Peyer's patch (tissue), 4 donors: ENCODE results near the gene ADK. TPM values are rescaled to one million over a fixed set of nuclear protein-coding genes. Genes with fewer than 3 reads are reported as not detected.

ENCODE experiments used
- DNase-seq, 3 donors: peaks; one replicate each; pipeline ENCODE4 v3.0.0-alpha.2; 2017 to 2019
- H3K27ac ChIP-seq, 4 donors: fragments of 200-600 bp; sonication (generic); one replicate each; pipeline ENCODE4 v1.5.1; 2016 to 2019
- H3K27me3 ChIP-seq, 2 donors: fragments of 200-600 bp; sonication (generic); one replicate each; pipeline ENCODE4 v1.5.1; 2019
- H3K36me3 ChIP-seq, 3 donors: fragments of 200-600 bp; sonication (generic); one replicate each; pipeline ENCODE4 v1.5.1; 2016 to 2019
- H3K4me1 ChIP-seq, 4 donors: fragments of 200-600 bp; sonication (generic); one replicate each; pipeline ENCODE4 v1.5.1; 2016 to 2019
- H3K4me3 ChIP-seq, 4 donors: fragments of 200-600 bp; sonication (generic); 1 replicate in 3 of 4; 2 replicates in 1 of 4; pipeline ENCODE4 v1.5.1; 2016 to 2019; ENCODE audit warnings: mild to moderate bottlenecking in 1 of 4
- H3K9me3 ChIP-seq, 4 donors: fragments of 200-600 bp; sonication (generic); one replicate each; pipeline ENCODE4 v1.5.1; 2016 to 2019; ENCODE audit warnings: mild to moderate bottlenecking in 1 of 4
- POLR2A ChIP-seq, 2 donors: fragments of 450-650 bp; IDR thresholded peaks; one replicate each; pipeline ENCODE4 v1.5.1; 2017; ENCODE audit warnings: antibody characterized with exemption in 2 of 2, mild to moderate bottlenecking in 2 of 2, moderate library complexity in 2 of 2
- total RNA-seq, 4 donors: library from RNA; depleted of rRNA; stranded (reverse); fragments of >200 nt; gene quantifications; one replicate each; pipeline ENCODE4 v1.1.0, GENCODE V29; 2016
- TF ChIP-seq, protein P1 (sequence below), 6 experiments: fragments of 450-650 bp in 4 of 6; fragments of 200-600 bp in 2 of 6; sonication (generic) in 1 of 6; IDR thresholded peaks; one replicate each; pipeline ENCODE4 v1.5.1; 2017 to 2019; ENCODE audit warnings: antibody characterized with exemption in 6 of 6, mild to moderate bottlenecking in 3 of 6, moderate library complexity in 1 of 6

Gene ADK
- total RNA-seq, 4 donors from 2014 or later, result 7.4 to 50.3 (median 14.3) TPM

DNA sequence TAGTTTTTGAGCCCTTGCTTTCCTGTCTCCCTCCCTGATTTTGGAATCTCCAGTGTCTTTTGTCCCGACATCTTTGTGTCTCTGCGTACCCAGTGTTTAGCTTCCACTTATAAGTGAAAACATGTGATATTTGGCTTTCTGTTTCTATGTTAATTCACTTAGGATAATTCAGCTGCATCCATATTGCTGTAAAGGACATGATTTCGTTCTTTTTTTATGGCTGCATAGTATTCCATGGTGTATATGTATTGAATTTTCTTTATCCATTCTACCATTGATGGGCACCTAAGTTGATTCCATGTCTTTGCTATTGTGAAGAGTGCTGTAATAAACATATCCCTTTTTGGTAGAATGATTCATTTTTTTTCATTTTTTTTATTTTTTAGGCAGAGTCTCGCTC, 48.3 kb downstream of the ADK start:
- no peaks in the 10 kb centered on the region for H3K9me3 ChIP-seq
- DNase-seq, result no peak
- no peak overlapping the region for H3K27ac ChIP-seq
- H3K4me3 ChIP-seq, result no peak overlapping the region
- TF ChIP-seq, protein P1, sequence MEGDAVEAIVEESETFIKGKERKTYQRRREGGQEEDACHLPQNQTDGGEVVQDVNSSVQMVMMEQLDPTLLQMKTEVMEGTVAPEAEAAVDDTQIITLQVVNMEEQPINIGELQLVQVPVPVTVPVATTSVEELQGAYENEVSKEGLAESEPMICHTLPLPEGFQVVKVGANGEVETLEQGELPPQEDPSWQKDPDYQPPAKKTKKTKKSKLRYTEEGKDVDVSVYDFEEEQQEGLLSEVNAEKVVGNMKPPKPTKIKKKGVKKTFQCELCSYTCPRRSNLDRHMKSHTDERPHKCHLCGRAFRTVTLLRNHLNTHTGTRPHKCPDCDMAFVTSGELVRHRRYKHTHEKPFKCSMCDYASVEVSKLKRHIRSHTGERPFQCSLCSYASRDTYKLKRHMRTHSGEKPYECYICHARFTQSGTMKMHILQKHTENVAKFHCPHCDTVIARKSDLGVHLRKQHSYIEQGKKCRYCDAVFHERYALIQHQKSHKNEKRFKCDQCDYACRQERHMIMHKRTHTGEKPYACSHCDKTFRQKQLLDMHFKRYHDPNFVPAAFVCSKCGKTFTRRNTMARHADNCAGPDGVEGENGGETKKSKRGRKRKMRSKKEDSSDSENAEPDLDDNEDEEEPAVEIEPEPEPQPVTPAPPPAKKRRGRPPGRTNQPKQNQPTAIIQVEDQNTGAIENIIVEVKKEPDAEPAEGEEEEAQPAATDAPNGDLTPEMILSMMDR (IDR thresholded peaks at IDR 0.05), result no peak
- TF ChIP-seq POLR2A (IDR thresholded peaks at IDR 0.05), result no peak
- H3K4me1 ChIP-seq, result no peaks in the 10 kb centered on the region
- H3K36me3 ChIP-seq, result no peaks in the 10 kb centered on the region
- no peaks in the 10 kb centered on the region for H3K27me3 ChIP-seq

DNA sequence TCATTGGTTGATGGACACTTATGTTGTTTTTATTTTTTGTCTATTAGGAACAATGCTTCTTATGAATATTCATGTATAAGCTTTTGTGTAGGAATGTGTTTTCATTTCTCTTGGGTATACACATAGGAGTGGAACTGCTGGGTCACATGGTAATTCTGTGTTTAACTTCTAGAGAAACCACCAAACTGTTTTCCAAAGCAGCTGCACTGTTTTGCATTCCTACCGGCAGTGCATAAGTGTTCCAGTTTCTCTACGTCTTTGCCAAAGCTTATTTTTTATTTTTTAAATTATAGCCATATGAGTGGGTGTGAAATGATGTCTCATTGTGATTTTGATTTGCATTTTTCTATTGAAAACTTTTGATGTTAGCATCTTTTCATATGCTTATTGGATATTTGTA, 51.3 kb downstream of the ADK start:
- no peaks in the 10 kb centered on the region for H3K9me3 ChIP-seq
- H3K27ac ChIP-seq, result no peak overlapping the region
- no peak overlapping the region for H3K4me3 ChIP-seq
- H3K4me1 ChIP-seq, result no peaks in the 10 kb centered on the region
- DNase-seq, result no peak
- no peaks in the 10 kb centered on the region for H3K27me3 ChIP-seq
- TF ChIP-seq POLR2A (IDR thresholded peaks at IDR 0.05), result no peak
- TF ChIP-seq, protein P1 (IDR thresholded peaks at IDR 0.05), result no peak
- H3K36me3 ChIP-seq, result no peaks in the 10 kb centered on the region

DNA sequence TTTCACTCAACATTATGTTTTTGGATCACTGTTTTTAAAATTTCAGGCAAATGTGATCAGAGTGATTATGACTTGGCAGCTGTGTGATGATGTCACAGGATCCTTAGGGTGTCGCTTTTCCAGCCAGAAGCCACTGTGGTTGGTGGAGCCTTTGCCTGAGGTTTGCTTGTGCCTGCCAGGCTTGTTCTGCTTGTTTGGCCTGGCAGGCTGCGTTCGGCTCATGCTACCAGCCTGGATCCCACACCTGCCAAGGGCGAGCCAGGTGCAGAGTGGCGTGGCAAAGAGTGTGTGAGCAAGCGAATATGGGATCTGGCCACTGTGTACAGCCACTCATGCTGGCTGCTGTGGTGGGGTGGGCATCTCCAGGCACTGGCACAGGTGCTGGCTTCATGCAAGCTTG, 55.7 kb downstream of the ADK start:
- no peak for DNase-seq

DNA sequence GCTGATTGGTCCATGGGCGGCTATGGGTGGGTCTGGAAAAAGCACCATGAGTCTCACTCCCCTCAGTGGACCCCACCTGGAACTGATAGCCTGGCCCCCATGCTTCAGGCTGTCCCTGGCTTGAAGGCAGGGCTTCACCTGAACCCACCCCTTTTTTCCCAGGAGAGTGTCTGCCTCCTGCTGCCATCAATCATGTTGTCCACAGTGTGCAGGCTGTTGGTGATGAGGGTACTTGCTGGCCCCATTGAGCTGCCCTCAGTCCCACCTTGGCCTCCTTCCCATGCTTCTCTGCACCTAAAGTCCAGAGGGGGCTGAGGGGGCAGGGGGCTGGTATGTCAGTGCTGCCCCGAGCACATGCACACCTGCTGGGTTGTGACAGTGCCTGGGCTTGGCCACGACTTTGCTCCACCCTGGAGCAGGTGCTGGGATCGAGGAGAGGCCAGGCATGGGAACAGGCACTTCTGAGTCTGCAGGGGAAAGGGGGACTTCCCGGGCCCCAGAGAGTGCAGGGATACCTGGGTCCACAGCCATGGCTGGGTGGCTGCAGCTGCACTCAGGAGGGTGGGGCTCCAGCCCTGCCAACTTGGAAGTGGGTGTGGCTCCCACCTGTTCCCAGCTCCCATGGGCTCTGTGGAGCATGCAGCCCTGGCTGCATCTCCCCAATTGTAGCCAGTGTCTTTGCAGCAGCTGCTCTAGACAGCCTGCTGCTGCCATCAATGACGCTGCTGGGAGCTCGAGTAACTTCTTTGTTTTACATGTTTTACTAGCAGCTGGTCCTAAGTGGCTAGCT, 56.9 kb downstream of the ADK start:
- H3K4me3 ChIP-seq, result no peak overlapping the region
- H3K27ac ChIP-seq, result no peak overlapping the region
- no peaks in the 10 kb centered on the region for H3K9me3 ChIP-seq
- TF ChIP-seq POLR2A (IDR thresholded peaks at IDR 0.05), result no peak
- TF ChIP-seq, protein P1 (IDR thresholded peaks at IDR 0.05), result no peak
- H3K27me3 ChIP-seq, result no peaks in the 10 kb centered on the region
- peak in 1 of 3 donors; percentile 58 for DNase-seq
- peaks cover 0 to 6% (median 0%) of the 10 kb centered on the region in 4 donors for H3K4me1 ChIP-seq
- no peaks in the 10 kb centered on the region for H3K36me3 ChIP-seq

More for the DNA sequence above, 55.7 kb downstream of the ADK start:
- Histone ChIP-seq H3K36me3 (no peaks in the 10 kb centered on the region), H3K4me1 (peaks cover 0 to 6% (median 0%) of the 10 kb centered on the region in 4 donors), H3K9me3 (no peaks in the 10 kb centered on the region), H3K27ac (no peak overlapping the region), H3K4me3 (no peak overlapping the region), H3K27me3 (no peaks in the 10 kb centered on the region)
- TF ChIP-seq POLR2A (IDR thresholded peaks at IDR 0.05), result no peak
- TF ChIP-seq, protein P1 (IDR thresholded peaks at IDR 0.05), result no peak

DNA sequence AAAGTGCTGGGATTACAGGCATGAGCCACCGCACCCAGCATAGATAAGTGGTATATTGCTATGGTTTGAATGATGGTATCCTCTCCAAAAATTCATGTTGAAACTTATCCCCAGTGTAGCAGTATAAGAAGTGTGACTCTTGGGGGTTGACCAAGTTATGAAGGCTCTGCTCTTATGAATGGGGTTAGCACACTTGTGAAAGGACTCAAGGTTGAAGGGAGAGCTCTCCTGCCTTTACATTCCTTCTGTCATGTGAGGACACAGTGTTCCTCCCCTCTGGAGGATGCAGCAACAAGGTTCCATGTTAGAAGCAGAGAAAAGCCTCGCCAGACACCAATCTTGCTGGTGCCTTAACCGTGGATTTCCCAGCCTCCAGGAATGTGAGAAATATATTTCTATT, 58.0 kb downstream of the ADK start:
- Histone ChIP-seq H3K4me1 (peaks cover 0 to 6% (median 0%) of the 10 kb centered on the region in 4 donors), H3K27me3 (no peaks in the 10 kb centered on the region), H3K4me3 (no peak overlapping the region), H3K9me3 (no peaks in the 10 kb centered on the region), H3K27ac (no peak overlapping the region), H3K36me3 (no peaks in the 10 kb centered on the region)
- no peak for DNase-seq
- no peak for TF ChIP-seq POLR2A (IDR thresholded peaks at IDR 0.05)
- TF ChIP-seq, protein P1 (IDR thresholded peaks at IDR 0.05), result no peak
